K562 (cell line): ENCODE results near the gene SPIRE1.

Experiments used
- BCL6 ChIP-seq: fragments of 250-450 bp; sonication (Bioruptor Pico); IDR thresholded peaks from 2 replicates; pipeline ENCODE4 v1.4.0; 2020
- HDAC1 ChIP-seq, 2 experiments: fragments of 450-650 bp; IDR thresholded peaks; 2 replicates each; pipeline ENCODE4 v1.6.1; 2016 to 2017; ENCODE audit warnings: inconsistent platforms in 1 of 2, mild to moderate bottlenecking in 1 of 2, moderate library complexity in 1 of 2
- POLR2A ChIP-seq: fragments of 450-650 bp; conservative IDR thresholded peaks from 2 replicates; pipeline ENCODE4 v1.6.1; 2016
- SMAD2 ChIP-seq: fragments of 150-350 bp; IDR thresholded peaks from 2 replicates; pipeline ENCODE4 v1.6.1; 2014; ENCODE audit warnings: low read depth, mild to moderate bottlenecking, low read length
- SRSF7 ChIP-seq: fragments of 200-400 bp; formaldehyde crosslinking; optimal IDR thresholded peaks from 2 replicates; pipeline ENCODE3; 2017; ENCODE audit warnings: mild to moderate bottlenecking, low read depth, low read length

DNA sequence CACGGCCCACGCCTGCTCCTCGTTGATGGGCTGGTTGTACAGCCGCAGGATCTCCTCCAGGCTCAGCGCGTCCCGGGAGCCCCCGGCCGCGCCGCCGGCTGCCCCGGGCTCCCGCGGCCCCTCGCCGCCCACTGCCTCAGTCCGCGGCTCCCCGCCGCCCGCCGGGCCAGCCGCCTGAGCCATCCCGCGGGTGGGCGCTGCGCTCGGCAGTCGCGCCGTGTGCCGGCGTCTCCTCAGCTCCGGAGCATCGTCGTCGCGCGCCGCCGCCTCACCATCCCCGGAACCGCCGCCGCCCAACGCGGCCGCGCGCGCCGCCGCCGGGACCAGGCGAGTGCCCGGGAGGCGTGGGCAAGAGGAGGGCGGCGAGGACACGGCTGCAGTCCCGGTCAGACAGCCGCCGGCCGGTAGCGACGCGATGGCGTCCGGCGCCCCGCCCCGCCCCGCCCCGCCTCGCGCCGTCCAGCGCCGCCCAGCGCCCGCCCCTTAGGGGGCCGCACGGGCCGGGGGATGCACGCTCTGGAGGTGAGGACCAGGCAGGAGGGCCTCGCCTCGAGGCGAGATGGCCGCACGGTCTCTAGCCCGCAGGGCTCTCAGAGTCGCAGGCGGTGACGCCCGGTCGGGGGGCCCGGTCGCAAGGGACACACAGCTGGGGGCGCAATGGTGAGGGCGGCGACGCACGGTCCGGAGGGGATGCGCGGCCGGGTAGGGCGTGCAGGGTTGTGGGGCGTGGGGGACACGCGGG is at the start of gene SPIRE1:
- TF ChIP-seq HDAC1 (IDR thresholded peaks at IDR 0.05), result no peak
- TF ChIP-seq POLR2A, result no peak
- TF ChIP-seq BCL6 (CRISPR knock-in tag), result no peak
- TF ChIP-seq SMAD2, result no peak
- TF ChIP-seq SRSF7, result no peak
